ENCODE results near the gene CTAG1A.

Gene CTAG1A

DNA sequence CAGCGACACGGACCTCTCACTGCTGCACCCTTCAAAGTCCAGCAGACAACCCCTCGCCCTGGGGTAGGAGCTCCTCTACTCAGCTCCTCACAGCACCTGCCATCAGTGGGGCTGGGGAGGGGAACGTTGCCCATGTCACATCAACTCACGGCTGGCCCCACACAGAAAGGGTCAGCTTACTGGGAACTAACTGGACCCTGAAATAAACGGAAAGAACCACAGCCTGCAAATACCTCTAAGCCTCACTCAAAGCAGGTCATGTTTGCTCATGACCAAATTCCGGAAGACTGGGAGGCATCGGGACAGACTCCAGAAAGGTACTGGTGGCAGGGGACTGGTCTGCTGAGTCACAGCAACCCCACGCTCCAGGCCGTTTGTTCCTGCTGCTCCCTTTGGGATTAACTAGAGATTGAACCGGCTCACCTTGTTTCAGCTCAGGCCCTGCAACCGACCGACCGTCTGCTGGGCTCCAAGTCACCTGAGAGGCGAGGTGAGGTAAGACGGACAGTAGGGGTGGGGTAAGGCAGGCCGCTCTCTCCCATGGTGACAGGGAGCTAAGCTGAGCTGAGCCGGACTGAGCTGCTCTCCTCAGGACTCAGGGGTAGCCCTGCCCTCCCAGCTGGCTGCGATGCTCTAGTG is 43.9 kb upstream of the CTAG1A start:
- H3K4me1 ChIP-seq (ENCODE audit: control insufficient read depth, insufficient read depth, low read depth, low read length) = peaks cover 27% of the 10 kb centered on the region
- H3K36me3 ChIP-seq (ENCODE audit: control insufficient read depth in 1 of 2, insufficient read depth in 2 of 2, low read depth in 1 of 2, low read length in 2 of 2) = peaks cover 15 to 39% of the 10 kb centered on the region in 2 experiments
- H3K9ac ChIP-seq (ENCODE audit: low read length) = peak overlapping the region; percentile 88

DNA sequence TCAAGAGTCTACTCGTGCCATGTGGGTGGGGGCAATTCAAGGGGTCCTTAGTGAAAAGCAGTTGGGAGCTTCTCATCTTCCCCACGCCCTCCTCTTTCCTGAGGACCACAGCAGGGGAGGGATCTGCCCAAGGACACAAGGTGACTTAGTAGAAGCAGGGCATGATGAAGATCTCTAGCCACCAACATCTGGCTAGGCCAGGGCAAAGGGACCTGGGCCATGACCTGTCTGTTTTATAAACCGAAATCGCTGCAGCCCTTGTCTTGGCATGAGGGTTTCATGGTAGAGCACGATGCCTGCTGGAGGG is 43.4 kb upstream of the CTAG1A start:
- H2BK15ac ChIP-seq (ENCODE audit: low read depth, poor library complexity, severe bottlenecking) = no peak overlapping the region
- no peaks in the 10 kb centered on the region for H3K9me3 ChIP-seq (ENCODE audit: control insufficient read depth, low read length)
- H3K9ac ChIP-seq (ENCODE audit: low read length) = peak overlapping the region; percentile 88
- WGBS = 41% methylated on average over 4 of the region's 5 CpGs
- peaks cover 14 to 36% of the 10 kb centered on the region in 2 experiments for H3K36me3 ChIP-seq (ENCODE audit: control insufficient read depth in 1 of 2, insufficient read depth in 2 of 2, low read depth in 1 of 2, low read length in 2 of 2)
- H4K91ac ChIP-seq (ENCODE audit: low read length) = no peak overlapping the region
- no peak overlapping the region for H4K8ac ChIP-seq (ENCODE audit: low read length)
- DNase-seq = no peak
- H3K4ac ChIP-seq (ENCODE audit: low read depth in 1 of 2, low read length in 2 of 2) = peak overlapping the region; percentile 20 to 88
- H2AFZ ChIP-seq (ENCODE audit: low read depth, low read length) = no peak overlapping the region
- peak overlapping the region in 1 of 2 experiments; percentile 87 for H3K18ac ChIP-seq (ENCODE audit: low read depth in 1 of 2, low read length in 2 of 2)
- H3K27ac ChIP-seq (ENCODE audit: low read length, poor library complexity, severe bottlenecking) = peak overlapping the region; percentile 75
- no peak overlapping the region for H3K23ac ChIP-seq (ENCODE audit: low read length in 2 of 2)
- peak overlapping the region; percentile 74 for H2AK5ac ChIP-seq (ENCODE audit: low read length, severe bottlenecking)
- H3K79me1 ChIP-seq (replicated peaks; ENCODE audit: low read length, poor library complexity, severe bottlenecking) = peaks cover 1% of the 10 kb centered on the region
- H3K14ac ChIP-seq (ENCODE audit: low read length in 2 of 2) = peak overlapping the region in 1 of 2 experiments; percentile 41
- no peak overlapping the region for H3K4me2 ChIP-seq (ENCODE audit: low read length, poor library complexity, severe bottlenecking)
- H2BK120ac ChIP-seq (ENCODE audit: low read depth, low read length) = no peak overlapping the region
- H3K27me3 ChIP-seq (ENCODE audit: control insufficient read depth in 1 of 2, insufficient read depth in 1 of 2, low read length in 2 of 2) = peaks cover 0 to 15% of the 10 kb centered on the region in 2 experiments
- peak overlapping the region in 1 of 2 experiments; percentile 63 for H2BK12ac ChIP-seq (ENCODE audit: low read length in 2 of 2)
- H3K4me3 ChIP-seq (ENCODE audit: insufficient read depth in 1 of 2, low read depth in 1 of 2, low read length in 2 of 2) = peak overlapping the region in 1 of 2 experiments; percentile 11
- peaks cover 28% of the 10 kb centered on the region for H3K4me1 ChIP-seq (ENCODE audit: control insufficient read depth, insufficient read depth, low read depth, low read length)
- H2BK5ac ChIP-seq (ENCODE audit: low read depth, low read length, poor library complexity, severe bottlenecking) = peak overlapping the region; percentile 14

More for the DNA sequence above, 43.9 kb upstream of the CTAG1A start:
- Histone ChIP-seq H2BK15ac (ENCODE audit: low read depth, poor library complexity, severe bottlenecking) (no peak overlapping the region), H3K4me3 (ENCODE audit: insufficient read depth in 1 of 2, low read depth in 1 of 2, low read length in 2 of 2) (peak overlapping the region in 1 of 2 experiments; percentile 11), H2AK5ac (ENCODE audit: low read length, severe bottlenecking) (peak overlapping the region; percentile 74), H3K18ac (ENCODE audit: low read depth in 1 of 2, low read length in 2 of 2) (peak overlapping the region; percentile 53 to 87), H3K23ac (ENCODE audit: low read length in 2 of 2) (no peak overlapping the region), H3K14ac (ENCODE audit: low read length in 2 of 2) (peak overlapping the region in 1 of 2 experiments; percentile 65), H3K9me3 (ENCODE audit: control insufficient read depth, low read length) (no peaks in the 10 kb centered on the region), H3K4me2 (ENCODE audit: low read length, poor library complexity, severe bottlenecking) (no peak overlapping the region), H3K27me3 (ENCODE audit: control insufficient read depth in 1 of 2, insufficient read depth in 1 of 2, low read length in 2 of 2) (peaks cover 0 to 15% of the 10 kb centered on the region in 2 experiments), H3K27ac (ENCODE audit: low read length, poor library complexity, severe bottlenecking) (peak overlapping the region; percentile 75), H4K8ac (ENCODE audit: low read length) (peak overlapping the region; percentile 92), H2AFZ (ENCODE audit: low read depth, low read length) (no peak overlapping the region), H2BK12ac (ENCODE audit: low read length in 2 of 2) (peak overlapping the region in 1 of 2 experiments; percentile 86), H2BK5ac (ENCODE audit: low read depth, low read length, poor library complexity, severe bottlenecking) (no peak overlapping the region), H3K4ac (ENCODE audit: low read depth in 1 of 2, low read length in 2 of 2) (peak overlapping the region in 1 of 2 experiments; percentile 88), H4K91ac (ENCODE audit: low read length) (peak overlapping the region; percentile 86), H2BK120ac (ENCODE audit: low read depth, low read length) (no peak overlapping the region), H3K79me1 (replicated peaks; ENCODE audit: low read length, poor library complexity, severe bottlenecking) (peaks cover 1% of the 10 kb centered on the region)
- WGBS = 86% methylated on average over 19 of the region's 19 CpGs
- no peak for DNase-seq

DNA sequence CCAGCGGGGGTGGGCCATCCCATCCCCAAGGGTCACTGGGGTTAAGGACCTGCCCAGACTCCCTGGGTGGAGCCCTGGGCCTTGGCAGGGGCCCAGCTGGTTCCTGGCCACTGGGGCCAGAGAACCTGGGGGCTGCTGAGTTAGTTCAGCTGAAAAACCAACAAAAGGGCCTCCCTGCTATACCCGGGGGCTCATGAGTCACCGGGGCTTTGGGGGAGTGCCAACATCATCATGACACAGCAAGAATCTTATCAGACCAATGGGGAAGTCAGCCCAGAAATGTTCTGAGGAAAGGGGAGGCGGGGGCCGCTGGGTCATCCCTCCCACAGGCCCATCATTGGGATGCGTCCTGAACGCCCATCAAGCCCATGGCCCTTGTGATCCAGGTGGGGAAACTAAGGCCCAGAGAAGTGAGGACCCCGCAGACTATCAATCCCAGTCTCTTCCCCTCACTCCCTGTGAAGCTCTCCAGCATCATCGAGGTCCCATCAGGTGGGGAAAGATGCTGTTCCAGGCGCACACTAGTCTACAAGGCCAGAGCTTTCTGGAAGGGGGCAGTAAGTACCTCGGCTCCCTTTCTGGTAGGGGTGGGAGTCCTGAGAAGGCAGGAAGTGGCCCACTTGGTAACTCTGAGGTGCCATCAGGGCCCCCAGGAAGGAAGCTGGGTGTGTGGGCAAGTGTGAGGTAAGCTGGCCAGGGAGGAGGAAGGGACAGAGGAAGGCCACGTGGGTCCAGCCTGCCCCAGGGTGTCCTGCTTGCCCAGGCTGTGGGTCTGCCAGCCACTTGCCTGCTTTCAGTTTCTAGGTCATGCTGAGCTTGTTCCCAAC is 42.8 kb upstream of the CTAG1A start:
- Histone ChIP-seq H3K9me3 (ENCODE audit: control insufficient read depth, low read length) (no peaks in the 10 kb centered on the region), H3K9ac (ENCODE audit: low read length) (peak overlapping the region; percentile 88), H2BK5ac (ENCODE audit: low read depth, low read length, poor library complexity, severe bottlenecking) (peak overlapping the region; percentile 89), H3K27me3 (ENCODE audit: control insufficient read depth in 1 of 2, insufficient read depth in 1 of 2, low read length in 2 of 2) (peaks cover 0 to 15% of the 10 kb centered on the region in 2 experiments), H2AK5ac (ENCODE audit: low read length, severe bottlenecking) (peak overlapping the region; percentile 100), H2BK15ac (ENCODE audit: low read depth, poor library complexity, severe bottlenecking) (peak overlapping the region; percentile 93), H3K79me1 (replicated peaks; ENCODE audit: low read length, poor library complexity, severe bottlenecking) (peaks cover 1% of the 10 kb centered on the region), H2BK12ac (ENCODE audit: low read length in 2 of 2) (peak overlapping the region in 1 of 2 experiments; percentile 72), H3K27ac (ENCODE audit: low read length, poor library complexity, severe bottlenecking) (peak overlapping the region; percentile 94), H2BK120ac (ENCODE audit: low read depth, low read length) (peak overlapping the region; percentile 85), H3K36me3 (ENCODE audit: control insufficient read depth in 1 of 2, insufficient read depth in 2 of 2, low read depth in 1 of 2, low read length in 2 of 2) (peaks cover 14 to 36% of the 10 kb centered on the region in 2 experiments), H2AFZ (ENCODE audit: low read depth, low read length) (no peak overlapping the region), H4K8ac (ENCODE audit: low read length) (peak overlapping the region; percentile 84), H3K23ac (ENCODE audit: low read length in 2 of 2) (no peak overlapping the region), H3K4me2 (ENCODE audit: low read length, poor library complexity, severe bottlenecking) (peak overlapping the region; percentile 22), H3K18ac (ENCODE audit: low read depth in 1 of 2, low read length in 2 of 2) (peak overlapping the region; percentile 75 to 94), H3K4me1 (ENCODE audit: control insufficient read depth, insufficient read depth, low read depth, low read length) (peaks cover 28% of the 10 kb centered on the region), H3K4ac (ENCODE audit: low read depth in 1 of 2, low read length in 2 of 2) (peak overlapping the region; percentile 88 to 91), H4K91ac (ENCODE audit: low read length) (peak overlapping the region; percentile 99), H3K14ac (ENCODE audit: low read length in 2 of 2) (peak overlapping the region in 1 of 2 experiments; percentile 75), H3K4me3 (ENCODE audit: insufficient read depth in 1 of 2, low read depth in 1 of 2, low read length in 2 of 2) (peak overlapping the region in 1 of 2 experiments; percentile 61)
- 36% methylated on average over 8 of the region's 12 CpGs for WGBS
- DNase-seq = peak; percentile 91

Measured in mesenchymal stem cell (in vitro differentiated cells and primary cell).